H1 (cell line): Measurements from ENCODE around the gene PRDM10. TPM values are rescaled to one million over a fixed set of nuclear protein-coding genes. Genes with fewer than 3 reads are reported as not detected.

ENCODE experiments used
- CTCF ChIA-PET: fragments of 300-600 bp; sonication (Branson Sonifier 250); formaldehyde crosslinking; loops from one replicate; lab custom pipeline; 2021; ENCODE audit not compliant: partially characterized antibody; lab: Charles Lee
- POLR2A ChIA-PET: fragments of 300-600 bp; sonication (Branson Sonifier 250); formaldehyde crosslinking; loops from one replicate; lab custom pipeline; 2021; ENCODE audit warnings: inconsistent platforms; ENCODE audit not compliant: partially characterized antibody; lab: Charles Lee
- DNase-seq, 2 experiments: peaks; one replicate each; pipeline versions ENCODE4 v3.0.0 to v3.0.0-alpha.2; 2010 to 2022; ENCODE audit warnings: low spot score in 2 of 2, low read depth in 1 of 2, mixed read lengths in 1 of 2
- FAIRE-seq: peaks from 2 replicates; lab custom pipeline; 2011; peaks lifted over from hg19 to GRCh38; lab: Jason Lieb, UNC
- H2AFZ ChIP-seq: 2 replicates; pipeline ENCODE4 v1.8.1; 2012; ENCODE audit warnings: low read length, inconsistent platforms
- H2AK5ac ChIP-seq: 2 replicates; pipeline ENCODE4 v1.6.1; 2013; ENCODE audit warnings: low read depth, low read length
- H2BK120ac ChIP-seq: replicated peaks from 2 replicates; pipeline ENCODE3; 2013; ENCODE audit warnings: low read depth, low read length, inconsistent platforms
- H2BK12ac ChIP-seq: 2 replicates; pipeline ENCODE4 v1.6.1; 2013; ENCODE audit warnings: low read depth, low read length
- H2BK15ac ChIP-seq: 2 replicates; pipeline ENCODE4 v1.6.1; 2013; ENCODE audit warnings: low read length
- H2BK20ac ChIP-seq: 2 replicates; pipeline ENCODE4 v1.6.1; 2013; ENCODE audit warnings: low read length
- H2BK5ac ChIP-seq: 2 replicates; pipeline ENCODE4 v1.6.1; 2013; ENCODE audit warnings: low read depth, low read length
- H3K14ac ChIP-seq: 2 replicates; pipeline ENCODE4 v1.6.1; 2013; ENCODE audit warnings: inconsistent platforms; ENCODE audit not compliant: insufficient read length
- H3K18ac ChIP-seq: 2 replicates; pipeline ENCODE4 v1.6.1; 2013; ENCODE audit warnings: low read length; ENCODE audit errors: extremely low read depth
- H3K23ac ChIP-seq: 2 replicates; pipeline ENCODE4 v1.6.1; 2013; ENCODE audit warnings: inconsistent platforms; ENCODE audit not compliant: insufficient read length
- H3K23me2 ChIP-seq: 2 replicates; pipeline ENCODE4 v1.6.1; 2013; ENCODE audit warnings: low read depth, low read length
- H3K27ac ChIP-seq: 2 replicates; pipeline ENCODE4 v1.6.1; 2011; ENCODE audit warnings: low read depth, low read length, inconsistent platforms
- H3K27me3 ChIP-seq, 4 experiments: replicated peaks in 1 of 4; 1 replicate in 1 of 4; 2 replicates in 3 of 4; pipeline versions ENCODE4 v1.6.1 to v1.8.1; 2011 to 2013; ENCODE audit warnings: low read length in 3 of 4, mild to moderate bottlenecking in 3 of 4, inconsistent platforms in 2 of 4, mixed read lengths in 2 of 4, moderate library complexity in 1 of 4; ENCODE audit not compliant: control insufficient read depth in 3 of 4, insufficient read depth in 3 of 4; ENCODE audit errors: extremely low read depth in 1 of 4
- H3K36me3 ChIP-seq, 4 experiments: 2 replicates each; pipeline versions ENCODE4 v1.6.1 to v1.8.1; 2011 to 2013; ENCODE audit warnings: mild to moderate bottlenecking in 4 of 4, low read length in 3 of 4, moderate library complexity in 2 of 4, control low read depth in 1 of 4, inconsistent platforms in 1 of 4; ENCODE audit not compliant: insufficient read depth in 4 of 4, control insufficient read depth in 2 of 4
- H3K4ac ChIP-seq: replicated peaks from 2 replicates; pipeline ENCODE3; 2013; ENCODE audit warnings: low read length, low read depth, mixed read lengths, inconsistent platforms; ENCODE audit not compliant: insufficient read length
- H3K4me1 ChIP-seq, 4 experiments: replicated peaks in 1 of 4; 1 replicate in 1 of 4; 2 replicates in 3 of 4; pipeline versions ENCODE4 v1.6.1 to v1.8.1; 2011 to 2013; ENCODE audit warnings: low read length in 3 of 4, inconsistent platforms in 2 of 4, mixed read lengths in 1 of 4; ENCODE audit not compliant: insufficient read depth in 4 of 4, control insufficient read depth in 3 of 4
- H3K4me2 ChIP-seq, 2 experiments: 2 replicates each; pipeline versions ENCODE4 v1.6.1 to v1.8.1; 2011 to 2013; ENCODE audit warnings: low read depth in 2 of 2, low read length in 2 of 2, control low read depth in 1 of 2, inconsistent platforms in 1 of 2, mild to moderate bottlenecking in 1 of 2; ENCODE audit not compliant: insufficient read depth in 1 of 2
- H3K4me3 ChIP-seq, 4 experiments: fragments of 200-600, 300-600 bp in 1 of 4; sonication (generic), shearing (Covaris generic), sonication (Bioruptor Twin) in 1 of 4; 2 replicates each; pipeline versions ENCODE4 v1.5.1 to v1.8.1; 2011 to 2016; ENCODE audit warnings: low read length in 4 of 4, low read depth in 3 of 4, control low read depth in 2 of 4, inconsistent platforms in 2 of 4, mild to moderate bottlenecking in 2 of 4, mixed read lengths in 1 of 4, moderate library complexity in 1 of 4; ENCODE audit not compliant: insufficient read depth in 2 of 4; ENCODE audit errors: extremely low read depth in 1 of 4
- H3K56ac ChIP-seq: replicated peaks from 2 replicates; pipeline ENCODE3; 2013; ENCODE audit warnings: low read depth, mild to moderate bottlenecking, mixed read lengths, low read length, inconsistent platforms; ENCODE audit not compliant: insufficient read length
- H3K79me1 ChIP-seq: 2 replicates; pipeline ENCODE4 v1.6.1; 2013; ENCODE audit warnings: low read depth, low read length, control low read depth
- H3K79me2 ChIP-seq, 2 experiments: 2 replicates each; pipeline versions ENCODE4 v1.6.1 to v1.8.1; 2012 to 2013; ENCODE audit warnings: low read length in 2 of 2, mild to moderate bottlenecking in 2 of 2, inconsistent platforms in 1 of 2; ENCODE audit not compliant: insufficient read depth in 2 of 2, control insufficient read depth in 1 of 2
- H3K9ac ChIP-seq, 4 experiments: replicated peaks in 1 of 4; 1 replicate in 1 of 4; 2 replicates in 3 of 4; pipeline versions ENCODE4 v1.6.1 to v1.8.1; 2011 to 2013; ENCODE audit warnings: low read depth in 3 of 4, low read length in 3 of 4, control low read depth in 2 of 4, mild to moderate bottlenecking in 2 of 4, moderate library complexity in 2 of 4, inconsistent platforms in 1 of 4; ENCODE audit errors: extremely low read depth in 1 of 4
- H3K9me3 ChIP-seq, 2 experiments: 2 replicates each; pipeline versions ENCODE4 v1.6.1 to v1.8.1; 2012 to 2013; ENCODE audit warnings: mild to moderate bottlenecking in 2 of 2, moderate library complexity in 2 of 2, control low read depth in 1 of 2, inconsistent platforms in 1 of 2, low read depth in 1 of 2, low read length in 1 of 2, mixed read lengths in 1 of 2; ENCODE audit not compliant: insufficient read depth in 2 of 2
- H4K20me1 ChIP-seq, 2 experiments: replicated peaks in 1 of 2; 2 replicates each; pipeline versions ENCODE3 to v1.8.1; 2011 to 2013; ENCODE audit warnings: inconsistent platforms in 2 of 2, low read length in 2 of 2, mild to moderate bottlenecking in 1 of 2; ENCODE audit not compliant: insufficient read depth in 2 of 2, control insufficient read depth in 1 of 2
- H4K5ac ChIP-seq: 2 replicates; pipeline ENCODE4 v1.6.1; 2013; ENCODE audit warnings: low read length, low read depth, mixed read lengths, inconsistent platforms; ENCODE audit not compliant: insufficient read length
- H4K8ac ChIP-seq: 2 replicates; pipeline ENCODE4 v1.8.0; 2013; ENCODE audit warnings: mild to moderate bottlenecking, moderate library complexity, low read length, inconsistent platforms; ENCODE audit not compliant: insufficient read depth; ENCODE audit errors: extremely low read depth
- H4K91ac ChIP-seq: replicated peaks from 2 replicates; pipeline ENCODE3; 2013; ENCODE audit warnings: low read length, mixed read lengths, inconsistent platforms; ENCODE audit not compliant: insufficient read length
- ASH2L ChIP-seq: fragments of 200-600, 300-600 bp; sonication (generic); IDR thresholded peaks from one replicate; pipeline ENCODE4 v1.7.1; 2017; ENCODE audit warnings: low read length
- CBX8 ChIP-seq: fragments of 300-800, 300-1000 bp; sonication (generic); IDR thresholded peaks from 2 replicates; pipeline ENCODE4 v1.7.1; 2016; ENCODE audit warnings: low read depth, low read length, borderline replicate concordance
- CTBP2 ChIP-seq: IDR thresholded peaks from 2 replicates; pipeline ENCODE4 v1.7.0; 2011; ENCODE audit warnings: borderline replicate concordance, mild to moderate bottlenecking, moderate library complexity, mixed read lengths, low read length; ENCODE audit not compliant: insufficient read depth, insufficient read length
- JUN ChIP-seq: IDR thresholded peaks from 2 replicates; pipeline ENCODE4 v1.6.1; 2011; ENCODE audit warnings: low read depth, mild to moderate bottlenecking, improper control_type of control experiment, low read length
- KDM4A ChIP-seq: IDR thresholded peaks from one replicate; pipeline ENCODE4 v1.7.1; 2012; ENCODE audit warnings: low read depth, mild to moderate bottlenecking, moderate library complexity, low read length, inconsistent platforms; ENCODE audit not compliant: severe bottlenecking
- MAX ChIP-seq: IDR thresholded peaks from 2 replicates; pipeline ENCODE4 v1.6.1; 2012; ENCODE audit warnings: inconsistent platforms
- RNF2 ChIP-seq: fragments of 200-900, 300-1000 bp; sonication (generic); IDR thresholded peaks from 2 replicates; pipeline ENCODE4 v1.7.1; 2016; ENCODE audit warnings: borderline replicate concordance, low read depth, mild to moderate bottlenecking, antibody characterized with exemption, low read length; ENCODE audit not compliant: poor library complexity, severe bottlenecking; ENCODE audit errors: missing control alignments
- SIN3A ChIP-seq, 2 experiments: IDR thresholded peaks in 1 of 2; conservative IDR thresholded peaks in 1 of 2; 2 replicates each; pipeline ENCODE4 v1.6.1; 2011 to 2012; ENCODE audit warnings: low read length in 2 of 2, improper control_type of control experiment in 1 of 2, low read depth in 1 of 2, mild to moderate bottlenecking in 1 of 2
- SP2 ChIP-seq: IDR thresholded peaks from 2 replicates; pipeline ENCODE4 v1.6.1; 2012; ENCODE audit warnings: mild to moderate bottlenecking, low read length, inconsistent platforms
- YY1 ChIP-seq: IDR thresholded peaks from 2 replicates; pipeline ENCODE4 v1.6.1; 2011; ENCODE audit warnings: low read depth, mild to moderate bottlenecking, low read length
- ZNF274 ChIP-seq: IDR thresholded peaks from 2 replicates; pipeline ENCODE4 v1.7.0; 2012; ENCODE audit warnings: low read length, borderline replicate concordance; ENCODE audit errors: extremely low read depth
- WGBS, 2 experiments: shearing (Covaris generic) in 1 of 2; methylation state at CpG; one replicate each; pipeline versions ENCODE4 v1.1.6 to v1.1.7; 2013 to 2015; ENCODE audit warnings: low lambda C conversion rate in 2 of 2, mixed read lengths in 2 of 2, inconsistent platforms in 1 of 2, low coverage in 1 of 2, missing lambda C conversion rate in 1 of 2; ENCODE audit not compliant: insufficient replicate concordance in 2 of 2, insufficient coverage in 1 of 2, insufficient read length in 1 of 2; ENCODE audit errors: extremely low coverage in 1 of 2, missing lambda C conversion rate in 1 of 2; 5-methylcytosine and 5-hydroxymethylcytosine counted together
- polyA plus RNA-seq, 7 experiments: library from polyadenylated mRNA; depleted of rRNA in 3 of 7; stranded (reverse) in 5 of 7; unstranded in 2 of 7; fragments of >200 nt in 5 of 7; fragments of 200-250 nt in 2 of 7; gene quantifications; 1 replicate in 5 of 7; 2 replicates in 1 of 7; 4 replicates in 1 of 7; pipeline versions ENCODE4 v1.2.1 to v1.2.3, GENCODE V29; 2011 to 2013; ENCODE audit warnings: missing spikeins in 2 of 7, mixed read lengths in 2 of 7
- total RNA-seq: library from RNA; stranded (reverse); fragmentation: NEBNext Ultra II Directional; extraction: Animal tissue kit (Norgen Biotek cat#: 25700); gene quantifications from 2 replicates; pipeline ENCODE4 v1.2.1, GENCODE V29; 2021
- TF ChIP-seq, protein P1 (sequence below): IDR thresholded peaks from 2 replicates; pipeline ENCODE4 v1.6.1; 2011; ENCODE audit warnings: low read depth, mild to moderate bottlenecking, low read length; ENCODE audit not compliant: insufficient read depth

The PRDM10 gene
- total and polyA plus RNA-seq, 2 of the 8 experiments (the other 6 are each of a cell fraction or from before 2014, with no cell fraction given): 15.5 to 19.2 TPM

DNA sequence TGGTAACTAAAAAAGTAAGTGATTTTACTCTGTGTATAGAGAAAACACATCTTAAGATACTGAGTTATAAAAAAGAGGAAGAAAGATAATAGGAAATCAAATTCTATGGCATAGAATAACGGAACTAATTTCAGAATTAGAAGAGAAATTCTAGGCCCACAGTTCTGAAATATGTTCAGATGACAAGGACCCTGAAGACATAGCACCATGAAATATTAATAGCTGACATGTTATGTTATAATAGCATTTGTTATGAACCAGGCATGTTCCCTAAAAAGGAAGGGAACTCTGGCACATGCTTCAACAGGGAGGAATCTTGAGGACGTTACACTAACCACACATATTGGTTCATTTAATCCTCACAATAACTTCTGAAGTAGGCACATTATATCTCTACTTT lies 32.7 kb downstream of the PRDM10 start:
- Histone ChIP-seq H3K4ac (no peak overlapping the region), H2AK5ac (no peak overlapping the region), H3K79me1 (peaks cover 3% of the 10 kb centered on the region; the same call in 1 of the 2 replicates), H2BK5ac (no peak overlapping the region), H3K14ac (no peak overlapping the region), H3K36me3 (no peaks in the 10 kb centered on the region), H2BK20ac (no peak overlapping the region), H2AFZ (no peak overlapping the region), H2BK120ac (no peak overlapping the region), H3K4me1 (no peaks in the 10 kb centered on the region; a peak in 1 of 7 replicates), H4K20me1 (peaks cover 3 to 4% of the 10 kb centered on the region in 2 experiments), H4K8ac (no peak overlapping the region), H3K27me3 (no peaks in the 10 kb centered on the region), H3K4me3 (no peak overlapping the region), H3K27ac (no peak overlapping the region), H3K4me2 (no peak overlapping the region), H2BK12ac (no peak overlapping the region), H3K9ac (no peak overlapping the region), H3K79me2 (peaks cover 0 to 11% of the 10 kb centered on the region in 2 experiments; a peak in 2 of 4 replicates), H4K5ac (no peak overlapping the region), H3K56ac (no peak overlapping the region), H3K18ac (no peak overlapping the region), H3K23me2 (no peaks in the 10 kb centered on the region; the same call in 1 of the 2 replicates), H3K23ac (no peak overlapping the region), H2BK15ac (no peak overlapping the region), H3K9me3 (no peaks in the 10 kb centered on the region), H4K91ac (no peak overlapping the region)
- ChIA-PET CTCF (interaction anchor here (1.2 to 2.0 kb wide), 5 partner anchors 10 to 43 kb away, joined by 3 to 11 read pairs (median 5); no protein-coding TSS in a partner anchor), POLR2A (no interaction called here)
- 79% methylated on average over 2 of the region's 2 CpGs; no CpG with 5 or more reads in 1 of the 2 experiments for WGBS, 2 experiments
- DNase-seq (no peak), FAIRE-seq (no peak)
- TF ChIP-seq CTBP2: no peak
- no peak for TF ChIP-seq YY1
- TF ChIP-seq KDM4A: no peak
- TF ChIP-seq RNF2: no peak
- TF ChIP-seq, protein P1, sequence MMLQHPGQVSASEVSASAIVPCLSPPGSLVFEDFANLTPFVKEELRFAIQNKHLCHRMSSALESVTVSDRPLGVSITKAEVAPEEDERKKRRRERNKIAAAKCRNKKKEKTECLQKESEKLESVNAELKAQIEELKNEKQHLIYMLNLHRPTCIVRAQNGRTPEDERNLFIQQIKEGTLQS: no peak
- no peak for TF ChIP-seq SIN3A (conservative IDR thresholded peaks at IDR 0.05 in 1 of 2, IDR thresholded peaks at IDR 0.05 in 1 of 2; ENCODE audit: low read depth in 1 of 2, low read length in 2 of 2)
- no peak for TF ChIP-seq CBX8
- TF ChIP-seq SP2: no peak
- TF ChIP-seq ZNF274: no peak
- no peak for TF ChIP-seq MAX
- no peak for TF ChIP-seq JUN
- TF ChIP-seq ASH2L: no peak
